AG04450 (cell line): Measurements from ENCODE around the gene KLF16. TPM values are rescaled to one million over a fixed set of nuclear protein-coding genes. Genes with fewer than 3 reads are reported as not detected.

Experiments used
- CTCF ChIA-PET: fragments of 300-600, 350-600 bp; formaldehyde crosslinking; extraction: SDS; loops from one replicate; lab custom pipeline; 2022; ENCODE audit warnings: antibody characterized with exemption, inconsistent platforms; lab: Charles Lee
- POLR2A ChIA-PET: fragments of 350-600 bp; formaldehyde crosslinking; extraction: SDS; loops from one replicate; lab custom pipeline; 2021; ENCODE audit warnings: antibody characterized with exemption, inconsistent platforms; lab: Yijun Ruan, JAX
- DNase-seq: peaks from one replicate; pipeline ENCODE4 v3.0.0-alpha.2; 2011; ENCODE audit warnings: low read depth, low spot score
- H3K27ac ChIP-seq: one replicate; pipeline ENCODE4 v1.5.1; 2012; ENCODE audit warnings: low read depth, low read length, control low read depth
- H3K27me3 ChIP-seq: one replicate; pipeline ENCODE4 v1.6.0; 2012; ENCODE audit warnings: low read length; ENCODE audit not compliant: control insufficient read depth, insufficient read depth
- H3K4me3 ChIP-seq: 2 replicates; pipeline ENCODE4 v1.5.1; 2011; ENCODE audit warnings: mild to moderate bottlenecking, low read depth, low read length, control low read depth
- H3K9me3 ChIP-seq: 2 replicates; pipeline ENCODE4 v1.5.1; 2012; ENCODE audit warnings: low read length; ENCODE audit not compliant: control insufficient read depth, insufficient read depth
- CTCF ChIP-seq: IDR thresholded peaks from 2 replicates; pipeline ENCODE4 v1.5.1; 2011; ENCODE audit warnings: low read depth, low read length, control low read depth, inconsistent platforms
- polyA plus RNA-seq: library from polyadenylated mRNA; depleted of rRNA; stranded (reverse); fragments of >200 nt; gene quantifications from 2 replicates; pipeline ENCODE4 v1.2.3, GENCODE V29; 2011

KLF16 gene
- polyA plus RNA-seq, 1 experiment = 3.4 TPM

- H3K4me3 ChIP-seq = no peak overlapping the region
- no peak for DNase-seq
- H3K27me3 ChIP-seq = no peaks in the 10 kb centered on the region
- peaks cover 4% of the 10 kb centered on the region; the same call in 1 of the 2 replicates for H3K9me3 ChIP-seq
- no peak for TF ChIP-seq CTCF
- no peak overlapping the region for H3K27ac ChIP-seq
- ChIA-PET CTCF (interaction anchor here (0.5 to 5.4 kb wide), 6 partner anchors 9 to 282 kb away, joined by 3 to 68 read pairs (median 9); no protein-coding TSS in a partner anchor), POLR2A (no interaction called here)
Observed at GRCh38 chr19:1827566-1828278, 35.7 kb downstream of the KLF16 start.

- H3K27ac ChIP-seq = no peak overlapping the region
- TF ChIP-seq CTCF = no peak
- DNase-seq = no peak
- ChIA-PET CTCF (interaction anchor here (0.6 to 5.4 kb wide), 27 partner anchors 10 to 390 kb away, joined by 3 to 68 read pairs (median 5); partner anchors contain the start of gene MBD3), POLR2A (interaction anchor here (0.6 to 1.3 kb wide), 4 partner anchors 11 to 336 kb away, joined by 3 to 9 read pairs (median 6); partner anchors contain the start of gene REEP6)
- peaks cover 4% of the 10 kb centered on the region; the same call in 1 of the 2 replicates for H3K9me3 ChIP-seq
- no peaks in the 10 kb centered on the region for H3K27me3 ChIP-seq
- H3K4me3 ChIP-seq = no peak overlapping the region
Observed at GRCh38 chr19:1826557-1827521, 36.5 kb downstream of the KLF16 start.

GRCh38 chr19:1825909-1826556 is 37.3 kb downstream of the KLF16 start:
- POLR2A ChIA-PET = interaction anchor here (0.6 to 1.3 kb wide), 4 partner anchors 12 to 335 kb away, joined by 3 to 9 read pairs (median 6); partner anchors contain the start of gene REEP6
- peak; percentile 87 for TF ChIP-seq CTCF

GRCh38 chr19:1824252-1824622 is 39.1 kb downstream of the KLF16 start:
- Histone ChIP-seq H3K4me3 (no peak overlapping the region), H3K27ac (no peak overlapping the region), H3K27me3 (no peaks in the 10 kb centered on the region), H3K9me3 (peaks cover 4% of the 10 kb centered on the region; the same call in 1 of the 2 replicates)
- ChIA-PET CTCF (interaction anchor here (0.9 to 1.1 kb wide), 2 partner anchors 13 to 152 kb away, joined by 3 to 4 read pairs; no protein-coding TSS in a partner anchor), POLR2A (no interaction called here)
- TF ChIP-seq CTCF = no peak
- DNase-seq = no peak

More at GRCh38 chr19:1825909-1826556, 37.3 kb downstream of the KLF16 start:
- Histone ChIP-seq H3K27ac (no peak overlapping the region), H3K9me3 (peaks cover 4% of the 10 kb centered on the region; the same call in 1 of the 2 replicates), H3K4me3 (no peak overlapping the region), H3K27me3 (no peaks in the 10 kb centered on the region)
- peak; percentile 36 for DNase-seq
- CTCF ChIA-PET = interaction anchor here (0.5 to 5.4 kb wide), 25 partner anchors 11 to 1007 kb away, joined by 3 to 68 read pairs (median 5); partner anchors contain the start of gene MBD3
